H1 (cell line): Measurements from ENCODE around the gene REEP2. TPM values are rescaled to one million over a fixed set of nuclear protein-coding genes. Genes with fewer than 3 reads are reported as not detected.

Experiments
- CTCF ChIA-PET: fragments of 300-600 bp; sonication (Branson Sonifier 250); formaldehyde crosslinking; loops from one replicate; lab custom pipeline; 2021; ENCODE audit not compliant: partially characterized antibody; lab: Charles Lee
- POLR2A ChIA-PET: fragments of 300-600 bp; sonication (Branson Sonifier 250); formaldehyde crosslinking; loops from one replicate; lab custom pipeline; 2021; ENCODE audit warnings: inconsistent platforms; ENCODE audit not compliant: partially characterized antibody; lab: Charles Lee
- DNase-seq, 2 experiments: peaks; one replicate each; pipeline versions ENCODE4 v3.0.0 to v3.0.0-alpha.2; 2010 to 2022; ENCODE audit warnings: low spot score in 2 of 2, low read depth in 1 of 2, mixed read lengths in 1 of 2
- FAIRE-seq: peaks from 2 replicates; lab custom pipeline; 2011; peaks lifted over from hg19 to GRCh38; lab: Jason Lieb, UNC
- H2AFZ ChIP-seq: 2 replicates; pipeline ENCODE4 v1.8.1; 2012; ENCODE audit warnings: low read length, inconsistent platforms
- H2AK5ac ChIP-seq: 2 replicates; pipeline ENCODE4 v1.6.1; 2013; ENCODE audit warnings: low read depth, low read length
- H2BK120ac ChIP-seq: replicated peaks from 2 replicates; pipeline ENCODE3; 2013; ENCODE audit warnings: low read depth, low read length, inconsistent platforms
- H2BK12ac ChIP-seq: 2 replicates; pipeline ENCODE4 v1.6.1; 2013; ENCODE audit warnings: low read depth, low read length
- H2BK15ac ChIP-seq: 2 replicates; pipeline ENCODE4 v1.6.1; 2013; ENCODE audit warnings: low read length
- H2BK20ac ChIP-seq: 2 replicates; pipeline ENCODE4 v1.6.1; 2013; ENCODE audit warnings: low read length
- H2BK5ac ChIP-seq: 2 replicates; pipeline ENCODE4 v1.6.1; 2013; ENCODE audit warnings: low read depth, low read length
- H3K14ac ChIP-seq: 2 replicates; pipeline ENCODE4 v1.6.1; 2013; ENCODE audit warnings: inconsistent platforms; ENCODE audit not compliant: insufficient read length
- H3K18ac ChIP-seq: 2 replicates; pipeline ENCODE4 v1.6.1; 2013; ENCODE audit warnings: low read length; ENCODE audit errors: extremely low read depth
- H3K23ac ChIP-seq: 2 replicates; pipeline ENCODE4 v1.6.1; 2013; ENCODE audit warnings: inconsistent platforms; ENCODE audit not compliant: insufficient read length
- H3K23me2 ChIP-seq: 2 replicates; pipeline ENCODE4 v1.6.1; 2013; ENCODE audit warnings: low read depth, low read length
- H3K27ac ChIP-seq: 2 replicates; pipeline ENCODE4 v1.6.1; 2011; ENCODE audit warnings: low read depth, low read length, inconsistent platforms
- H3K27me3 ChIP-seq, 4 experiments: replicated peaks in 1 of 4; 1 replicate in 1 of 4; 2 replicates in 3 of 4; pipeline versions ENCODE4 v1.6.1 to v1.8.1; 2011 to 2013; ENCODE audit warnings: low read length in 3 of 4, mild to moderate bottlenecking in 3 of 4, inconsistent platforms in 2 of 4, mixed read lengths in 2 of 4, moderate library complexity in 1 of 4; ENCODE audit not compliant: control insufficient read depth in 3 of 4, insufficient read depth in 3 of 4; ENCODE audit errors: extremely low read depth in 1 of 4
- H3K36me3 ChIP-seq, 4 experiments: 2 replicates each; pipeline versions ENCODE4 v1.6.1 to v1.8.1; 2011 to 2013; ENCODE audit warnings: mild to moderate bottlenecking in 4 of 4, low read length in 3 of 4, moderate library complexity in 2 of 4, control low read depth in 1 of 4, inconsistent platforms in 1 of 4; ENCODE audit not compliant: insufficient read depth in 4 of 4, control insufficient read depth in 2 of 4
- H3K4ac ChIP-seq: replicated peaks from 2 replicates; pipeline ENCODE3; 2013; ENCODE audit warnings: low read length, low read depth, mixed read lengths, inconsistent platforms; ENCODE audit not compliant: insufficient read length
- H3K4me1 ChIP-seq, 4 experiments: replicated peaks in 1 of 4; 1 replicate in 1 of 4; 2 replicates in 3 of 4; pipeline versions ENCODE4 v1.6.1 to v1.8.1; 2011 to 2013; ENCODE audit warnings: low read length in 3 of 4, inconsistent platforms in 2 of 4, mixed read lengths in 1 of 4; ENCODE audit not compliant: insufficient read depth in 4 of 4, control insufficient read depth in 3 of 4
- H3K4me2 ChIP-seq, 2 experiments: 2 replicates each; pipeline versions ENCODE4 v1.6.1 to v1.8.1; 2011 to 2013; ENCODE audit warnings: low read depth in 2 of 2, low read length in 2 of 2, control low read depth in 1 of 2, inconsistent platforms in 1 of 2, mild to moderate bottlenecking in 1 of 2; ENCODE audit not compliant: insufficient read depth in 1 of 2
- H3K4me3 ChIP-seq, 4 experiments: fragments of 200-600, 300-600 bp in 1 of 4; sonication (generic), shearing (Covaris generic), sonication (Bioruptor Twin) in 1 of 4; 2 replicates each; pipeline versions ENCODE4 v1.5.1 to v1.8.1; 2011 to 2016; ENCODE audit warnings: low read length in 4 of 4, low read depth in 3 of 4, control low read depth in 2 of 4, inconsistent platforms in 2 of 4, mild to moderate bottlenecking in 2 of 4, mixed read lengths in 1 of 4, moderate library complexity in 1 of 4; ENCODE audit not compliant: insufficient read depth in 2 of 4; ENCODE audit errors: extremely low read depth in 1 of 4
- H3K56ac ChIP-seq: replicated peaks from 2 replicates; pipeline ENCODE3; 2013; ENCODE audit warnings: low read depth, mild to moderate bottlenecking, mixed read lengths, low read length, inconsistent platforms; ENCODE audit not compliant: insufficient read length
- H3K79me1 ChIP-seq: 2 replicates; pipeline ENCODE4 v1.6.1; 2013; ENCODE audit warnings: low read depth, low read length, control low read depth
- H3K79me2 ChIP-seq, 2 experiments: 2 replicates each; pipeline versions ENCODE4 v1.6.1 to v1.8.1; 2012 to 2013; ENCODE audit warnings: low read length in 2 of 2, mild to moderate bottlenecking in 2 of 2, inconsistent platforms in 1 of 2; ENCODE audit not compliant: insufficient read depth in 2 of 2, control insufficient read depth in 1 of 2
- H3K9ac ChIP-seq, 4 experiments: replicated peaks in 1 of 4; 1 replicate in 1 of 4; 2 replicates in 3 of 4; pipeline versions ENCODE4 v1.6.1 to v1.8.1; 2011 to 2013; ENCODE audit warnings: low read depth in 3 of 4, low read length in 3 of 4, control low read depth in 2 of 4, mild to moderate bottlenecking in 2 of 4, moderate library complexity in 2 of 4, inconsistent platforms in 1 of 4; ENCODE audit errors: extremely low read depth in 1 of 4
- H3K9me3 ChIP-seq, 2 experiments: 2 replicates each; pipeline versions ENCODE4 v1.6.1 to v1.8.1; 2012 to 2013; ENCODE audit warnings: mild to moderate bottlenecking in 2 of 2, moderate library complexity in 2 of 2, control low read depth in 1 of 2, inconsistent platforms in 1 of 2, low read depth in 1 of 2, low read length in 1 of 2, mixed read lengths in 1 of 2; ENCODE audit not compliant: insufficient read depth in 2 of 2
- H4K20me1 ChIP-seq, 2 experiments: replicated peaks in 1 of 2; 2 replicates each; pipeline versions ENCODE3 to v1.8.1; 2011 to 2013; ENCODE audit warnings: inconsistent platforms in 2 of 2, low read length in 2 of 2, mild to moderate bottlenecking in 1 of 2; ENCODE audit not compliant: insufficient read depth in 2 of 2, control insufficient read depth in 1 of 2
- H4K5ac ChIP-seq: 2 replicates; pipeline ENCODE4 v1.6.1; 2013; ENCODE audit warnings: low read length, low read depth, mixed read lengths, inconsistent platforms; ENCODE audit not compliant: insufficient read length
- H4K8ac ChIP-seq: 2 replicates; pipeline ENCODE4 v1.8.0; 2013; ENCODE audit warnings: mild to moderate bottlenecking, moderate library complexity, low read length, inconsistent platforms; ENCODE audit not compliant: insufficient read depth; ENCODE audit errors: extremely low read depth
- H4K91ac ChIP-seq: replicated peaks from 2 replicates; pipeline ENCODE3; 2013; ENCODE audit warnings: low read length, mixed read lengths, inconsistent platforms; ENCODE audit not compliant: insufficient read length
- BACH1 ChIP-seq: IDR thresholded peaks from 2 replicates; pipeline ENCODE4 v1.6.1; 2012; ENCODE audit warnings: low read length, improper control_type of control experiment
- CREB1 ChIP-seq: IDR thresholded peaks from 2 replicates; pipeline ENCODE4 v1.6.1; 2012; ENCODE audit warnings: inconsistent platforms
- GTF2F1 ChIP-seq: IDR thresholded peaks from 2 replicates; pipeline ENCODE4 v1.6.1; 2012; ENCODE audit warnings: low read depth, low read length, improper control_type of control experiment, borderline replicate concordance
- HDAC6 ChIP-seq: IDR thresholded peaks from one replicate; pipeline ENCODE4 v1.7.1; 2012; ENCODE audit warnings: low read depth, mild to moderate bottlenecking, inconsistent platforms, low read length, moderate library complexity
- JUN ChIP-seq: IDR thresholded peaks from 2 replicates; pipeline ENCODE4 v1.6.1; 2011; ENCODE audit warnings: low read depth, mild to moderate bottlenecking, improper control_type of control experiment, low read length
- KDM1A ChIP-seq: fragments of 200-600, 300-600 bp; sonication (generic); IDR thresholded peaks from 2 replicates; pipeline ENCODE4 v1.7.1; 2016; ENCODE audit warnings: mild to moderate bottlenecking, low read length, borderline replicate concordance
- KDM5A ChIP-seq: fragments of 200-600 bp; IDR thresholded peaks from 2 replicates; pipeline ENCODE4 v1.7.1; 2012; ENCODE audit warnings: mild to moderate bottlenecking, low read length, inconsistent platforms, mixed read lengths
- POLR2AphosphoS5 ChIP-seq: IDR thresholded peaks from 2 replicates; pipeline ENCODE4 v1.6.1; 2011; ENCODE audit warnings: low read depth, low read length
- RAD21 ChIP-seq, 2 experiments: IDR thresholded peaks in 1 of 2; conservative IDR thresholded peaks in 1 of 2; 2 replicates each; pipeline ENCODE4 v1.6.1; 2011; ENCODE audit warnings: low read depth in 2 of 2, low read length in 2 of 2, improper control_type of control experiment in 1 of 2, inconsistent platforms in 1 of 2, mild to moderate bottlenecking in 1 of 2, moderate library complexity in 1 of 2
- RBBP5 ChIP-seq: IDR thresholded peaks from 2 replicates; pipeline ENCODE4 v1.7.1; 2012; ENCODE audit warnings: low read depth, mild to moderate bottlenecking, inconsistent platforms, low read length, moderate library complexity, borderline replicate concordance
- SIRT6 ChIP-seq: IDR thresholded peaks from one replicate; pipeline ENCODE4 v1.7.1; 2012; ENCODE audit warnings: low read length, inconsistent platforms
- SIX5 ChIP-seq: IDR thresholded peaks from 2 replicates; pipeline ENCODE4 v1.6.1; 2011; ENCODE audit warnings: mild to moderate bottlenecking, low read depth, low read length
- TAF1 ChIP-seq: IDR thresholded peaks from 2 replicates; pipeline ENCODE4 v1.6.1; 2011; ENCODE audit warnings: mild to moderate bottlenecking, low read depth, low read length
- WGBS, 2 experiments: shearing (Covaris generic) in 1 of 2; methylation state at CpG; one replicate each; pipeline versions ENCODE4 v1.1.6 to v1.1.7; 2013 to 2015; ENCODE audit warnings: low lambda C conversion rate in 2 of 2, mixed read lengths in 2 of 2, inconsistent platforms in 1 of 2, low coverage in 1 of 2, missing lambda C conversion rate in 1 of 2; ENCODE audit not compliant: insufficient replicate concordance in 2 of 2, insufficient coverage in 1 of 2, insufficient read length in 1 of 2; ENCODE audit errors: extremely low coverage in 1 of 2, missing lambda C conversion rate in 1 of 2; 5-methylcytosine and 5-hydroxymethylcytosine counted together
- polyA plus RNA-seq, 7 experiments: library from polyadenylated mRNA; depleted of rRNA in 3 of 7; stranded (reverse) in 5 of 7; unstranded in 2 of 7; fragments of >200 nt in 5 of 7; fragments of 200-250 nt in 2 of 7; gene quantifications; 1 replicate in 5 of 7; 2 replicates in 1 of 7; 4 replicates in 1 of 7; pipeline versions ENCODE4 v1.2.1 to v1.2.3, GENCODE V29; 2011 to 2013; ENCODE audit warnings: missing spikeins in 2 of 7, mixed read lengths in 2 of 7
- total RNA-seq: library from RNA; stranded (reverse); fragmentation: NEBNext Ultra II Directional; extraction: Animal tissue kit (Norgen Biotek cat#: 25700); gene quantifications from 2 replicates; pipeline ENCODE4 v1.2.1, GENCODE V29; 2021

The REEP2 gene
- total and polyA plus RNA-seq, 2 of the 8 experiments (the other 6 are each of a cell fraction or from before 2014, with no cell fraction given) = 26.5 to 40.2 TPM

GRCh38 chr5:138464008-138464387 is 25.1 kb downstream of the REEP2 start:
- Histone ChIP-seq H3K56ac (peak overlapping the region; percentile 79), H3K18ac (peak overlapping the region; percentile 38; the same call in 1 of the 2 replicates), H3K23ac (no peak overlapping the region), H2AK5ac (no peak overlapping the region), H3K36me3 (peaks cover 0 to 18% (median 4%) of the 10 kb centered on the region in 4 experiments; a peak in 5 of 8 replicates), H2BK5ac (peak overlapping the region; percentile 90; the same call in 1 of the 2 replicates), H3K79me2 (peaks cover 0 to 4% of the 10 kb centered on the region in 2 experiments; a peak in 1 of 4 replicates), H3K23me2 (peaks cover 19% of the 10 kb centered on the region), H3K9ac (peak overlapping the region; percentile 52 to 81 (median 73)), H3K4me3 (peak overlapping the region; percentile 81 to 90 (median 88)), H4K91ac (peak overlapping the region; percentile 85), H2BK15ac (peak overlapping the region; percentile 83; the same call in 1 of the 2 replicates), H3K79me1 (no peaks in the 10 kb centered on the region; the same call in 1 of the 2 replicates), H4K5ac (peak overlapping the region; percentile 51), H2BK12ac (no peak overlapping the region), H3K4ac (peak overlapping the region; percentile 57), H3K27me3 (peaks cover 0 to 15% (median 13%) of the 10 kb centered on the region in 4 experiments; a peak in 5 of 7 replicates), H3K4me1 (peaks cover 0 to 11% (median 7%) of the 10 kb centered on the region in 4 experiments; a peak in 6 of 7 replicates), H4K20me1 (peaks cover 11 to 16% of the 10 kb centered on the region in 2 experiments), H2BK20ac (no peak overlapping the region), H3K4me2 (peak overlapping the region; percentile 61 to 97), H2BK120ac (no peak overlapping the region), H3K9me3 (no peaks in the 10 kb centered on the region), H3K14ac (no peak overlapping the region), H4K8ac (peak overlapping the region; percentile 90), H3K27ac (peak overlapping the region; percentile 90; the same call in 1 of the 2 replicates), H2AFZ (no peak overlapping the region)
- WGBS, 2 experiments = 2% methylated on average over 33 of the region's 34 CpGs; no CpG with 5 or more reads in 1 of the 2 experiments
- ChIA-PET POLR2A (interaction anchor here (0.6 to 15.1 kb wide), 17 partner anchors 8 to 285 kb away, joined by 3 to 294 read pairs (median 14); partner anchors contain the start of genes CDC23, ETF1, FAM53C and HSPA9), CTCF (interaction anchor here (0.8 to 24.9 kb wide), 14 partner anchors 10 to 112 kb away, joined by 3 to 532 read pairs (median 4); partner anchors contain the start of gene ETF1)
- FAIRE-seq (no peak), DNase-seq (peak in 1 of 2 experiments; percentile 98)
- peak; percentile 42 for TF ChIP-seq TAF1
- TF ChIP-seq RBBP5 = no peak; the same call in 1 of the 2 replicates
- peak; percentile 66 for TF ChIP-seq CREB1
- peak; percentile 40; the same call in 1 of the 2 replicates for TF ChIP-seq GTF2F1
- no peak for TF ChIP-seq KDM5A
- TF ChIP-seq RAD21 (IDR thresholded peaks at IDR 0.05 in 1 of 2, conservative IDR thresholded peaks at IDR 0.05 in 1 of 2; ENCODE audit: low read depth in 2 of 2, low read length in 2 of 2) = peak; percentile 28 to 59; a peak in 3 of 4 replicates
- TF ChIP-seq KDM1A = no peak
- TF ChIP-seq SIRT6 = no peak
- no peak for TF ChIP-seq JUN
- TF ChIP-seq HDAC6 = no peak
- 0 out of 2 replicates have a peak, but pooled peaks have one; percentile 51 for TF ChIP-seq POLR2AphosphoS5
- TF ChIP-seq SIX5 = no peak
- no peak for TF ChIP-seq BACH1
